HepG2 (cell line): ENCODE results near the gene RECK. TPM values are rescaled to one million over a fixed set of nuclear protein-coding genes. Genes with fewer than 3 reads are reported as not detected.

Experiments
- ATAC-seq: fragments of 200-7000 bp; cut with Tn5 transposase; 3 replicates; pipeline ENCODE4 v1.9.1; 2020; ENCODE audit warnings: mild to moderate bottlenecking, moderate library complexity
- BruUV-seq: library from RNA; stranded (reverse); fragments of 400-500 nt; replicated peaks from 2 replicates; lab custom pipeline; 2021; lab: Mats Ljungman, UMichigan
- CTCF ChIA-PET: fragments of 300-600 bp; formaldehyde crosslinking; extraction: SDS; loops from one replicate; lab custom pipeline; 2021; ENCODE audit warnings: low total read pairs, inconsistent platforms, low intra/inter-chr PET ratio; lab: Yijun Ruan, JAX
- POLR2A ChIA-PET: fragments of 350-600 bp; sonication (Branson Sonifier 250); formaldehyde crosslinking; loops from one replicate; lab custom pipeline; 2020; ENCODE audit warnings: antibody characterized with exemption, inconsistent platforms; lab: Yijun Ruan, JAX
- DNase-seq: peaks from one replicate; pipeline ENCODE4 v3.0.0-alpha.2; 2015; ENCODE audit warnings: low spot score
- FAIRE-seq: peaks from 3 replicates; lab custom pipeline; 2011; peaks lifted over from hg19 to GRCh38; lab: Jason Lieb, UNC
- H2AFZ ChIP-seq: one replicate; pipeline ENCODE4 v1.6.1; 2011; ENCODE audit warnings: low read length, inconsistent platforms
- H3K27ac ChIP-seq: fragments of 300-600 bp; 3 replicates; pipeline ENCODE4 v1.8.0; 2011; ENCODE audit warnings: mixed run types, mild to moderate bottlenecking, mixed read lengths, low read length, inconsistent platforms; ENCODE audit not compliant: insufficient read depth; ENCODE audit errors: extremely low read length
- H3K27me3 ChIP-seq, 2 experiments: fragments of 200-600 bp in 1 of 2; 2 replicates in 1 of 2; 3 replicates in 1 of 2; pipeline versions ENCODE4 v1.6.0 to v1.8.0; 2011; ENCODE audit warnings: low read length in 2 of 2, mild to moderate bottlenecking in 2 of 2, moderate library complexity in 2 of 2, inconsistent platforms in 1 of 2; ENCODE audit not compliant: insufficient read depth in 2 of 2, control insufficient read depth in 1 of 2
- H3K36me3 ChIP-seq, 2 experiments: fragments of 200-600 bp in 1 of 2; replicated peaks in 1 of 2; 2 replicates in 1 of 2; 3 replicates in 1 of 2; pipeline versions ENCODE4 v1.5.1 to v1.8.0; 2011; ENCODE audit warnings: low read length in 2 of 2, inconsistent platforms in 1 of 2; ENCODE audit not compliant: insufficient read depth in 2 of 2, control insufficient read depth in 1 of 2
- H3K4me1 ChIP-seq: 2 replicates; pipeline ENCODE4 v1.5.1; 2012; ENCODE audit warnings: low read length, inconsistent platforms; ENCODE audit not compliant: insufficient read depth
- H3K4me2 ChIP-seq: 2 replicates; pipeline ENCODE4 v1.6.0; 2011; ENCODE audit warnings: low read depth, low read length, inconsistent platforms
- H3K4me3 ChIP-seq, 3 experiments: fragments of 200-600 bp in 1 of 3; sonication (generic), shearing (Covaris generic) in 1 of 3; replicated peaks in 1 of 3; 2 replicates each; pipeline ENCODE4 v1.5.1; 2011 to 2016; ENCODE audit warnings: low read length in 3 of 3, inconsistent platforms in 2 of 3, low read depth in 2 of 3, mild to moderate bottlenecking in 2 of 3, control low read depth in 1 of 3, mixed read lengths in 1 of 3; ENCODE audit not compliant: insufficient read depth in 1 of 3
- H3K79me2 ChIP-seq: one replicate; pipeline ENCODE4 v1.6.1; 2011; ENCODE audit warnings: low read length, inconsistent platforms; ENCODE audit not compliant: insufficient read depth
- H3K9ac ChIP-seq: 2 replicates; pipeline ENCODE4 v1.6.0; 2011; ENCODE audit warnings: mild to moderate bottlenecking, low read depth, low read length, inconsistent platforms; ENCODE audit not compliant: insufficient read depth
- H3K9me3 ChIP-seq: 2 replicates; pipeline ENCODE4 v1.5.1; 2012; ENCODE audit warnings: mild to moderate bottlenecking, low read length
- H4K20me1 ChIP-seq: 2 replicates; pipeline ENCODE4 v1.6.0; 2011; ENCODE audit warnings: inconsistent platforms, mild to moderate bottlenecking, low read length, moderate library complexity; ENCODE audit not compliant: insufficient read depth
- ARNT2 ChIP-seq: sonication (generic); formaldehyde crosslinking; IDR thresholded peaks from 2 replicates; pipeline ENCODE4 v1.8.0; 2022; ENCODE audit warnings: mild to moderate bottlenecking, low read depth, missing genetic modification reagents, moderate library complexity
- ATF7 ChIP-seq, 2 experiments: fragments of 450-650 bp in 1 of 2; sonication (generic) in 1 of 2; formaldehyde crosslinking in 1 of 2; IDR thresholded peaks; 2 replicates each; pipeline versions ENCODE4 v1.4.0 to v1.6.1; 2016 to 2020; ENCODE audit warnings: antibody characterized with exemption in 1 of 2, mild to moderate bottlenecking in 1 of 2, missing genetic modification reagents in 1 of 2
- CEBPG ChIP-seq: IDR thresholded peaks from 2 replicates; pipeline ENCODE4 v1.6.1; 2016
- DNMT3B ChIP-seq: conservative IDR thresholded peaks from 2 replicates; pipeline ENCODE4 v1.6.1; 2016; ENCODE audit warnings: missing biosample characterization, control low read depth
- DR1 ChIP-seq: sonication (generic); formaldehyde crosslinking; IDR thresholded peaks from 2 replicates; pipeline ENCODE4 v1.8.0; 2021; ENCODE audit warnings: mild to moderate bottlenecking, missing genetic modification reagents, inconsistent platforms
- KDM5B ChIP-seq: sonication (generic); formaldehyde crosslinking; IDR thresholded peaks from 2 replicates; pipeline ENCODE4 v1.4.0; 2020; ENCODE audit warnings: missing genetic modification reagents, mild to moderate bottlenecking, borderline replicate concordance
- NFIB ChIP-seq: sonication (generic); formaldehyde crosslinking; IDR thresholded peaks from 2 replicates; pipeline ENCODE4 v1.9.0; 2021; ENCODE audit warnings: missing genetic modification reagents, mild to moderate bottlenecking, borderline replicate concordance
- NPAS2 ChIP-seq: sonication (generic); formaldehyde crosslinking; IDR thresholded peaks from 2 replicates; pipeline ENCODE4 v1.8.0; 2022; ENCODE audit warnings: mild to moderate bottlenecking, missing genetic modification reagents, borderline replicate concordance
- PHF21A ChIP-seq: sonication (generic); formaldehyde crosslinking; IDR thresholded peaks from 2 replicates; pipeline ENCODE4 v1.5.0; 2020; ENCODE audit warnings: mild to moderate bottlenecking, missing genetic modification reagents
- PPARG ChIP-seq: conservative IDR thresholded peaks from 2 replicates; pipeline ENCODE4 v1.6.1; 2016; ENCODE audit warnings: missing biosample characterization, missing genetic modification reagents
- PRDM4 ChIP-seq: sonication (generic); formaldehyde crosslinking; IDR thresholded peaks from 2 replicates; pipeline ENCODE4 v1.9.0; 2021; ENCODE audit warnings: missing genetic modification reagents, borderline replicate concordance
- SIX1 ChIP-seq: sonication (generic); formaldehyde crosslinking; IDR thresholded peaks from 2 replicates; pipeline ENCODE4 v1.4.0; 2020; ENCODE audit warnings: missing genetic modification reagents, borderline replicate concordance
- SP1 ChIP-seq, 2 experiments: fragments of 450-650 bp in 1 of 2; sonication (generic) in 1 of 2; formaldehyde crosslinking in 1 of 2; IDR thresholded peaks; 2 replicates each; pipeline versions ENCODE4 v1.4.0 to v1.6.1; 2016 to 2020; ENCODE audit warnings: missing genetic modification reagents in 1 of 2
- ZBTB34 ChIP-seq: sonication (generic); formaldehyde crosslinking; IDR thresholded peaks from 2 replicates; pipeline ENCODE4 v1.8.0; 2022; ENCODE audit warnings: mild to moderate bottlenecking, missing genetic modification reagents
- ZBTB44 ChIP-seq: sonication (generic); formaldehyde crosslinking; IDR thresholded peaks from 2 replicates; pipeline ENCODE4 v1.4.0; 2020; ENCODE audit warnings: missing genetic modification reagents
- ZNF180 ChIP-seq: sonication (generic); formaldehyde crosslinking; IDR thresholded peaks from 2 replicates; pipeline ENCODE4 v1.4.0; 2020; ENCODE audit warnings: low read depth, missing genetic modification reagents, borderline replicate concordance
- ZNF329 ChIP-seq: sonication (generic); formaldehyde crosslinking; IDR thresholded peaks from 2 replicates; pipeline ENCODE4 v1.9.0; 2021; ENCODE audit warnings: low read depth, mild to moderate bottlenecking, missing genetic modification reagents
- WGBS: methylation state at CpG from one replicate; pipeline ENCODE4 v1.1.6; 2017; ENCODE audit warnings: low lambda C conversion rate; 5-methylcytosine and 5-hydroxymethylcytosine counted together
- in situ Hi-C: cut with HindIII; loops from 2 replicates; pipeline ENCODE4 v1.10.0; 2017; ENCODE audit warnings: low pct_unique_long_range_greater_than_20kb; ENCODE audit not compliant: extremely low pct_ligation_motif_present
- intact Hi-C: fragments of 100-400 bp; cut with micrococcal nuclease; formaldehyde crosslinking; loops from one replicate; pipeline ENCODE4 v1.10.0; 2022; ENCODE audit not compliant: unreplicated experiment
- polyA plus RNA-seq, 8 experiments: library from polyadenylated mRNA; depleted of rRNA in 3 of 8; stranded (reverse) in 7 of 8; unstranded in 1 of 8; fragments of >200 nt; fragmentation: Illumina TruSeq in 4 of 8; extraction: Trizol in 4 of 8; gene quantifications; 2 replicates each; pipeline versions ENCODE4 v1.2.1 to v1.2.3, GENCODE V29; 2011 to 2016; ENCODE audit warnings: low read depth in 4 of 8, missing spikeins in 1 of 8, mixed read lengths in 1 of 8; ENCODE audit not compliant: insufficient read depth in 1 of 8
- total RNA-seq, 5 experiments: library from RNA; depleted of rRNA; stranded (reverse); fragments of >200 nt; fragmentation: Illumina TruSeq; extraction: Trizol; gene quantifications; 2 replicates each; pipeline ENCODE4 v1.2.3, GENCODE V29; 2016; ENCODE audit warnings: low read depth in 1 of 5

Gene RECK
- total and polyA plus RNA-seq, 2 of the 13 experiments (the other 11 are each of a cell fraction or from before 2014, with no cell fraction given) = 3.1 to 4.8 TPM

DNA sequence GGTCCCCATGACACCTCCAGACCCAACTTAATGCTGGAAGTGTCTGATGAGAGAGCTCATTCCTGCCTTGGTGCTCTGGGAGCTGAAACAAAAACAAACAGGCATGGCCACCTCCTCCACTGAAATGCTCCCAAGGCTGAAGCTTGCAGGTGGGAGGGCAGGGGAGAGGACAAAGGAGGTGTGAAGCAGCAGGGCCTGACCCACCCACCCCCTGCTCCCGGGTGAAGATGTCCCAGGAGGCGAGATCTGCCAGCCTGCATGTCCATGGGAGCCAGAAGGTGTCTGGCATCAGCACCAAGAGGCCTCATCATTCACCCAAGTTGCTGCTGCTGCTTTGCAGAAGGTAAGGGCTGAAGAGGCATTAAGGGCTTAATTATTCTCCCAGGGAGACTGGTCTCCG, 128.3 kb downstream of the RECK start (continued):
- TF ChIP-seq DR1 (CRISPR knock-in tag) (no peak), ZBTB44 (CRISPR knock-in tag) (no peak), DNMT3B (CRISPR knock-in tag) (no peak), SP1 (IDR thresholded peaks at IDR 0.05) (no peak), SP1 (CRISPR knock-in tag; IDR thresholded peaks at IDR 0.05) (no peak), CEBPG (no peak), KDM5B (CRISPR knock-in tag) (no peak)

DNA sequence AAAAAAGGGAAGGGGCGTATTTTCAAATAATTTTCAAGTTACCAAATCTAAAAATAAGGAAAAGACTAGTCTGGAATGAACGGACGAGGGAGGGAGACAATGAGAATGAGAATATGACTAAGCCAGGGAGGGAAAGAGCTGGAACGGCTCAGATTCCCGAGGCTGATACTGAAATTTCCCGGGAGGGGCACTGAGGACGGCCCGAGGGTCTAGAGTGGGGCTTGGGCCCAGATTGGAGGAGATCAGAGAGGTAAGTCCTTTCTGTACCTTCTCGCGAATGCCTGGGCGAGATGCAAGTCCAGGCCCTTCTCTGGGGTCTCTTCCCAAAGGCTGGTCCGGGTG, 129.1 kb downstream of the RECK start:
- ATAC-seq = no peak
- in situ Hi-C loops (loop anchor here (5.0 kb wide), 1 partner anchor 63 kb away; no protein-coding TSS in a partner anchor), intact Hi-C loops (loop anchor here (1.0 to 5.0 kb wide), 3 partner anchors 62 to 208 kb away; partner anchors contain the start of gene OR2S2)
- no peak overlapping the region for H3K4me3 ChIP-seq
- H3K36me3 ChIP-seq = no peaks in the 10 kb centered on the region
- FAIRE-seq = no peak
- H4K20me1 ChIP-seq = no peaks in the 10 kb centered on the region
- no peak overlapping the region for H3K27ac ChIP-seq
- DNase-seq = no peak
- WGBS = 20% methylated on average over 9 of the region's 12 CpGs
- POLR2A ChIA-PET = no interaction called here
- H3K9me3 ChIP-seq = no peaks in the 10 kb centered on the region
- no TSS peak for BruUV-seq
- H3K27me3 ChIP-seq = peaks cover 4 to 34% of the 10 kb centered on the region in 2 experiments; a peak in 4 of 5 replicates
- H3K4me1 ChIP-seq = peaks cover 9% of the 10 kb centered on the region; the same call in 1 of the 2 replicates
- H3K79me2 ChIP-seq = no peaks in the 10 kb centered on the region
- CTCF ChIA-PET = interaction anchor here (0.6 to 3.8 kb wide), 4 partner anchors 63 to 211 kb away, joined by 3 to 40 read pairs (median 8); no protein-coding TSS in a partner anchor
- H3K9ac ChIP-seq = no peak overlapping the region
- H3K4me2 ChIP-seq = no peak overlapping the region
- TF ChIP-seq ZNF329 = no peak
- TF ChIP-seq PPARG (CRISPR knock-in tag) = no peak
- TF ChIP-seq ATF7 (IDR thresholded peaks at IDR 0.05) = no peak
- no peak for TF ChIP-seq ATF7 (CRISPR knock-in tag; IDR thresholded peaks at IDR 0.05)
- TF ChIP-seq ZNF180 (CRISPR knock-in tag) = no peak
- TF ChIP-seq SIX1 (CRISPR knock-in tag) = no peak
- TF ChIP-seq PHF21A = no peak
- no peak for TF ChIP-seq NFIB (CRISPR knock-in tag)
- no peak for TF ChIP-seq ZBTB34 (CRISPR knock-in tag)
- no peak for TF ChIP-seq PRDM4 (CRISPR knock-in tag)
- no peak for TF ChIP-seq ARNT2
- TF ChIP-seq NPAS2 = no peak
- no peak overlapping the region for H2AFZ ChIP-seq
